OCI-LY3 (cell line): ENCODE data around the gene IFNLR1.

Source experiments
- CTCF ChIP-seq: fragments of 200-600, 300-600 bp; sonication (generic); IDR thresholded peaks from 2 replicates; pipeline ENCODE4 v1.5.1; 2014; ENCODE audit warnings: antibody characterized with exemption, low read length, low read depth
- EZH2phosphoT487 ChIP-seq: fragments of 200-600 bp; shearing (Covaris generic); IDR thresholded peaks from 2 replicates; pipeline ENCODE4 v1.6.1; 2018; ENCODE audit warnings: antibody characterized with exemption, mixed run types, low read depth

GRCh38 chr1:24109166-24109483 lies 78.0 kb downstream of the IFNLR1 start:
- TF ChIP-seq CTCF (no peak), EZH2phosphoT487 (no peak)
